Pancreas (tissue), 10 donors: ENCODE measurements around the gene CC2D1A. TPM values are rescaled to one million over a fixed set of nuclear protein-coding genes. Genes with fewer than 3 reads are reported as not detected.
A peak's percentile ranks its signal among the peaks of the same experiment; 100 is the strongest.

Experiments used
- ATAC-seq, 4 donors: fragments of 200-7000 bp; cut with Tn5 transposase; one replicate each; pipeline versions ENCODE4 v1.8.0 to v1.9.1; 2020; ENCODE audit warnings: mild to moderate bottlenecking in 4 of 4, moderate library complexity in 4 of 4
- DNase-seq, 6 donors: peaks; one replicate each; pipeline ENCODE4 v3.0.0-alpha.2; 2020
- FAIRE-seq: peaks from 2 replicates; lab custom pipeline; 2012; peaks lifted over from hg19 to GRCh38; lab: Jason Lieb, UNC
- H3K27ac ChIP-seq, 4 donors: fragments of 200-600 bp; sonication (generic); 1 replicate in 3 of 4; 2 replicates in 1 of 4; pipeline versions ENCODE4 v1.5.0 to v1.8.0; 2020
- H3K27me3 ChIP-seq, 4 donors: fragments of 200-600 bp; one replicate each; pipeline ENCODE4 v1.8.0; 2021
- H3K36me3 ChIP-seq, 3 donors: fragments of 200-600 bp; sonication (generic) in 1 of 3; one replicate each; pipeline versions ENCODE4 v1.5.0 to v1.8.0; 2020 to 2021
- H3K4me1 ChIP-seq, 3 donors: fragments of 200-600 bp; one replicate each; pipeline ENCODE4 v1.8.0; 2021
- H3K4me3 ChIP-seq, 4 donors: fragments of 200-600 bp; sonication (generic) in 2 of 4; one replicate each; pipeline versions ENCODE4 v1.5.0 to v1.8.0; 2020 to 2021
- H3K9me3 ChIP-seq, 4 donors: fragments of 200-600 bp; one replicate each; pipeline ENCODE4 v1.8.0; 2021
- CTCF ChIP-seq, 4 donors: fragments of 200-600 bp; sonication (generic) in 3 of 4; IDR thresholded peaks; one replicate each; pipeline versions ENCODE4 v1.5.0 to v1.8.0; 2021; ENCODE audit warnings: antibody characterized with exemption in 4 of 4
- WGBS, 2 donors: extraction: QIAGEN DNeasy Blood & Tissue Kit; methylation state at CpG; one replicate each; pipeline ENCODE4 v1.1.7; 2013; 5-methylcytosine and 5-hydroxymethylcytosine counted together
- intact Hi-C, 3 donors: fragments of 100-400 bp; cut with DNase I; formaldehyde crosslinking; loops; one replicate each; pipeline versions ENCODE4 v1.11.1 to v1.14.2; 2022
- polyA plus RNA-seq, 2 donors: library from polyadenylated mRNA; stranded (reverse); fragments of 200-250 nt; gene quantifications; one replicate each; pipeline ENCODE4 v1.2.3, GENCODE V29; 2013
- total RNA-seq, 6 donors: library from RNA; stranded (reverse); fragmentation: NEBNext Ultra II Directional in 4 of 6; extraction: Animal tissue kit (Norgen Biotek cat#: 25700) in 4 of 6; gene quantifications; one replicate each; pipeline versions ENCODE4 v1.2.1 to v1.2.4, GENCODE V29; 2021 to 2023
- donor health status: healthy with polysubstance abuse.
- donor health status: DM: no; HTN: no; CAD: no; lungs with moderate emphysema.
- donor health status: DM: no; HTN: no; CAD: no.
- donor health status: control.
- donor health status: control.
- donor health status: Bipolar disorder and iron deficiency.
- donor health status: DM: yes; HTN: yes; CAD: no.
- donor health status: DM: no; HTN: no; CAD: no.
- donor health status: DM: no; HTN: no; CAD: no.
- donor health status: DM: yes; HTN: yes; CAD: no.

The CC2D1A gene
- total and polyA plus RNA-seq, 8 donors = 23.0 to 78.6 (median 27.2) TPM

- H3K27ac ChIP-seq = peak overlapping the region in 1 of 4 donors; percentile 39
Measured at GRCh38 chr19:13952931-13953531, 47.0 kb downstream of the CC2D1A start.

GRCh38 chr19:13954185-13954584 is 48.2 kb downstream of the CC2D1A start:
- H3K27me3 ChIP-seq = no peaks in the 10 kb centered on the region
- FAIRE-seq (no peak), ATAC-seq (no peak), DNase-seq (no peak)
- whole genome bisulfite sequencing, 2 donors = 88 to 94% methylated on average over 15 of the region's 15 CpGs
- intact Hi-C loops = no loop called here
- H3K4me1 ChIP-seq = peaks cover 6 to 9% (median 8%) of the 10 kb centered on the region in 3 donors
- H3K4me3 ChIP-seq = no peak overlapping the region
- H3K27ac ChIP-seq = no peak overlapping the region
- no peaks in the 10 kb centered on the region for H3K9me3 ChIP-seq
- TF ChIP-seq CTCF (IDR thresholded peaks at IDR 0.05) = no peak
- peaks cover 5 to 19% (median 8%) of the 10 kb centered on the region in 3 donors for H3K36me3 ChIP-seq

More at GRCh38 chr19:13952931-13953531, 47.0 kb downstream of the CC2D1A start:
- Histone ChIP-seq H3K4me3 (peak overlapping the region; percentile 46 to 76 (median 59)), H3K36me3 (peaks cover 5 to 17% (median 8%) of the 10 kb centered on the region in 3 donors), H3K9me3 (no peaks in the 10 kb centered on the region), H3K27me3 (no peaks in the 10 kb centered on the region), H3K4me1 (peaks cover 6 to 9% (median 8%) of the 10 kb centered on the region in 3 donors)
- no peak for DNase-seq
- TF ChIP-seq CTCF (IDR thresholded peaks at IDR 0.05) = no peak
- intact Hi-C loops = no loop called here
- no peak for FAIRE-seq
- peak in 1 of 4 donors; percentile 6 for ATAC-seq
- 2 to 8% methylated on average over 11 to 13 of the region's 13 CpGs for WGBS, 2 donors

GRCh38 chr19:13955662-13956364 is 49.8 kb downstream of the CC2D1A start:
- Histone ChIP-seq H3K4me3 (no peak overlapping the region), H3K27me3 (no peaks in the 10 kb centered on the region), H3K36me3 (peaks cover 5 to 33% (median 8%) of the 10 kb centered on the region in 3 donors), H3K4me1 (peaks cover 6 to 9% (median 8%) of the 10 kb centered on the region in 3 donors), H3K27ac (no peak overlapping the region), H3K9me3 (no peaks in the 10 kb centered on the region)
- DNase-seq (no peak), ATAC-seq (no peak), FAIRE-seq (no peak)
- intact Hi-C loops = no loop called here
- 90 to 91% methylated on average over 42 of the region's 42 CpGs for WGBS, 2 donors
- no peak for TF ChIP-seq CTCF (IDR thresholded peaks at IDR 0.05)

GRCh38 chr19:13956365-13956744 is 50.4 kb downstream of the CC2D1A start:
- H3K36me3 ChIP-seq = peaks cover 5 to 37% (median 8%) of the 10 kb centered on the region in 3 donors
- no peak for DNase-seq
- H3K4me3 ChIP-seq = no peak overlapping the region
- TF ChIP-seq CTCF (IDR thresholded peaks at IDR 0.05) = no peak
- intact Hi-C loops = no loop called here
- H3K27me3 ChIP-seq = no peaks in the 10 kb centered on the region
- no peak overlapping the region for H3K27ac ChIP-seq
- no peak for FAIRE-seq
- no peaks in the 10 kb centered on the region for H3K9me3 ChIP-seq
- WGBS, 2 donors = 95 to 99% methylated on average over 16 of the region's 16 CpGs
- ATAC-seq = no peak
- H3K4me1 ChIP-seq = peaks cover 6 to 9% (median 8%) of the 10 kb centered on the region in 3 donors
